Left lung (tissue), 10 donors: ENCODE data around the gene HOXC10. TPM values are rescaled to one million over a fixed set of nuclear protein-coding genes. Genes with fewer than 3 reads are reported as not detected.

Experiments
- ATAC-seq: fragments of 200-7000 bp; cut with Tn5 transposase; one replicate; pipeline ENCODE4 v1.9.1; 2020; ENCODE audit warnings: moderate library complexity
- DNase-seq, 4 donors: peaks; one replicate each; pipeline ENCODE4 v3.0.0-alpha.2; 2013 to 2020
- H3K27ac ChIP-seq, 2 donors: fragments of 200-600 bp; sonication (generic) in 1 of 2; one replicate each; pipeline versions ENCODE4 v1.5.0 to v1.8.0; 2020 to 2021
- H3K27me3 ChIP-seq, 2 donors: fragments of 200-600 bp; sonication (generic) in 1 of 2; one replicate each; pipeline versions ENCODE4 v1.5.0 to v1.8.0; 2020 to 2021
- H3K36me3 ChIP-seq, 2 donors: fragments of 200-600 bp; sonication (generic) in 1 of 2; one replicate each; pipeline versions ENCODE4 v1.5.0 to v1.8.0; 2020 to 2021
- H3K4me1 ChIP-seq, 2 donors: fragments of 200-600 bp; one replicate each; pipeline ENCODE4 v1.8.0; 2021
- H3K4me3 ChIP-seq, 2 donors: fragments of 200-600 bp; sonication (generic) in 1 of 2; one replicate each; pipeline versions ENCODE4 v1.5.0 to v1.8.0; 2020 to 2021; ENCODE audit warnings: mild to moderate bottlenecking in 1 of 2
- H3K9me3 ChIP-seq, 2 donors: fragments of 200-600 bp; sonication (generic) in 1 of 2; one replicate each; pipeline versions ENCODE4 v1.5.0 to v1.8.0; 2020 to 2021
- CTCF ChIP-seq, 2 donors: fragments of 200-600 bp; sonication (generic) in 1 of 2; IDR thresholded peaks; one replicate each; pipeline versions ENCODE4 v1.5.0 to v1.8.0; 2021; ENCODE audit warnings: antibody characterized with exemption in 2 of 2
- intact Hi-C, 2 donors: fragments of 100-400 bp; cut with DNase I; formaldehyde crosslinking; loops; one replicate each; pipeline versions ENCODE4 v1.11.2 to v1.14.2; 2022
- polyA plus RNA-seq, 6 donors: library from polyadenylated mRNA; unstranded; fragments of 120-200 nt; gene quantifications; one replicate each; pipeline ENCODE4 v1.2.1, GENCODE V29; 2013; ENCODE audit not compliant: insufficient read length in 6 of 6
- total RNA-seq, 2 donors: library from RNA; stranded (reverse); fragmentation: NEBNext Ultra II Directional; extraction: Animal tissue kit (Norgen Biotek cat#: 25700); gene quantifications; one replicate each; pipeline ENCODE4 v1.2.1, GENCODE V29; 2021
- donor health status: DM: no; HTN: yes; CAD: no.
- donor health status: DM: no; HTN: no; CAD: no.

HOXC10 gene
- total and polyA plus RNA-seq, 8 donors, result 0.15 to 0.52 (median 0.31) TPM; not detected in 3

GRCh38 chr12:53941750-53942149 lies 43.2 kb upstream of the HOXC10 start:
- TF ChIP-seq CTCF (IDR thresholded peaks at IDR 0.05), result no peak
- no peak for DNase-seq
- Histone ChIP-seq H3K4me3 (no peak overlapping the region), H3K9me3 (no peaks in the 10 kb centered on the region), H3K27ac (no peak overlapping the region), H3K36me3 (no peaks in the 10 kb centered on the region), H3K4me1 (no peaks in the 10 kb centered on the region), H3K27me3 (peaks cover 98 to 100% of the 10 kb centered on the region in 2 donors)
- intact Hi-C loops, result no loop called here
- no peak for ATAC-seq

GRCh38 chr12:53942467-53942997 lies 42.4 kb upstream of the HOXC10 start:
- no peaks in the 10 kb centered on the region for H3K36me3 ChIP-seq
- peaks cover 97 to 100% of the 10 kb centered on the region in 2 donors for H3K27me3 ChIP-seq
- ATAC-seq (no peak), DNase-seq (no peak)
- no peak overlapping the region for H3K27ac ChIP-seq
- H3K4me1 ChIP-seq, result no peaks in the 10 kb centered on the region
- intact Hi-C loops, result no loop called here
- H3K9me3 ChIP-seq, result no peaks in the 10 kb centered on the region
- no peak overlapping the region for H3K4me3 ChIP-seq
- no peak for TF ChIP-seq CTCF (IDR thresholded peaks at IDR 0.05)

- intact Hi-C loops, result no loop called here
- H3K36me3 ChIP-seq, result no peaks in the 10 kb centered on the region
- H3K27me3 ChIP-seq, result peaks cover 97 to 100% of the 10 kb centered on the region in 2 donors
- no peaks in the 10 kb centered on the region for H3K9me3 ChIP-seq
- DNase-seq (no peak), ATAC-seq (no peak)
- no peak for TF ChIP-seq CTCF (IDR thresholded peaks at IDR 0.05)
- no peak overlapping the region for H3K4me3 ChIP-seq
- H3K4me1 ChIP-seq, result no peaks in the 10 kb centered on the region
- H3K27ac ChIP-seq, result no peak overlapping the region
Observed at GRCh38 chr12:53944209-53944608, 40.7 kb upstream of the HOXC10 start.

- no peaks in the 10 kb centered on the region for H3K4me1 ChIP-seq
- no peaks in the 10 kb centered on the region for H3K9me3 ChIP-seq
- H3K27ac ChIP-seq, result no peak overlapping the region
- ATAC-seq, result no peak
- intact Hi-C loops, result no loop called here
- no peak for TF ChIP-seq CTCF (IDR thresholded peaks at IDR 0.05)
- peak in 1 of 4 donors; percentile 50 for DNase-seq
- H3K36me3 ChIP-seq, result no peaks in the 10 kb centered on the region
- no peak overlapping the region for H3K4me3 ChIP-seq
- peaks cover 97 to 100% of the 10 kb centered on the region in 2 donors for H3K27me3 ChIP-seq
Observed at GRCh38 chr12:53944907-53945847, 39.8 kb upstream of the HOXC10 start.

GRCh38 chr12:53947743-53948142 lies 37.2 kb upstream of the HOXC10 start:
- Histone ChIP-seq H3K27me3 (peaks cover 99 to 100% of the 10 kb centered on the region in 2 donors), H3K4me3 (no peak overlapping the region), H3K4me1 (peaks cover 0 to 7% of the 10 kb centered on the region in 2 donors), H3K9me3 (no peaks in the 10 kb centered on the region), H3K27ac (no peak overlapping the region), H3K36me3 (no peaks in the 10 kb centered on the region)
- ATAC-seq, result no peak
- DNase-seq, result no peak
- TF ChIP-seq CTCF (IDR thresholded peaks at IDR 0.05), result no peak
- intact Hi-C loops, result no loop called here
